SK-N-MC (cell line): ENCODE results near the gene GUCA2A.

Experiments
- EZH2 ChIP-seq: fragments of 200-600 bp; sonication (generic); IDR thresholded peaks from one replicate; pipeline ENCODE4 v1.6.1; 2017; ENCODE audit warnings: antibody characterized with exemption
- POLR2AphosphoS5 ChIP-seq: IDR thresholded peaks from 2 replicates; pipeline ENCODE4 v1.6.1; 2012; ENCODE audit warnings: mild to moderate bottlenecking, low read depth, low read length, borderline replicate concordance

GRCh38 chr1:42201986-42202385, 37.4 kb upstream of the GUCA2A start:
- no peak for TF ChIP-seq EZH2
- TF ChIP-seq POLR2AphosphoS5 = no peak
